ENCODE results near the gene HEY2. TPM values are rescaled to one million over a fixed set of nuclear protein-coding genes. Genes with fewer than 3 reads are reported as not detected.

Gene HEY2
- total RNA-seq, 1 experiment from 2014 or later = not detected

GRCh38 chr6:125751334-125751916 lies 2.0 kb downstream of the HEY2 start:
- BruUV-seq (replicated peaks) = no TSS peak
- DNase-seq (no peak), ATAC-seq (no peak)
- Histone ChIP-seq H3K9ac (ENCODE audit: low read length) (no peak overlapping the region), H3K4me3 (ENCODE audit: low read length) (no peak overlapping the region), H3K27me3 (ENCODE audit: low read length) (peaks cover 80% of the 10 kb centered on the region), H4K20me1 (ENCODE audit: low read length) (no peaks in the 10 kb centered on the region), H3K4me2 (ENCODE audit: low read length) (no peak overlapping the region), H2AFZ (ENCODE audit: low read length) (no peak overlapping the region), H3K79me2 (ENCODE audit: low read length) (no peaks in the 10 kb centered on the region), H3F3A (ENCODE audit: low read length, unreplicated experiment) (no peaks in the 10 kb centered on the region), H3K9me3 (ENCODE audit: low read length) (no peaks in the 10 kb centered on the region), H3K36me3 (ENCODE audit: low read depth, low read length) (no peaks in the 10 kb centered on the region), H3K9me2 (replicated peaks; ENCODE audit: low read length) (no peaks in the 10 kb centered on the region), H3K27ac (ENCODE audit: low read length) (no peak overlapping the region), H3K4me1 (ENCODE audit: insufficient read depth, low read length) (peaks cover 26% of the 10 kb centered on the region)
- intact Hi-C loops (cut with micrococcal nuclease) = no loop called here
- ChIA-PET POLR2A (ENCODE audit: unreplicated experiment) (no interaction called here), CTCF (no interaction called here)
- TF ChIP-seq, protein P1, sequence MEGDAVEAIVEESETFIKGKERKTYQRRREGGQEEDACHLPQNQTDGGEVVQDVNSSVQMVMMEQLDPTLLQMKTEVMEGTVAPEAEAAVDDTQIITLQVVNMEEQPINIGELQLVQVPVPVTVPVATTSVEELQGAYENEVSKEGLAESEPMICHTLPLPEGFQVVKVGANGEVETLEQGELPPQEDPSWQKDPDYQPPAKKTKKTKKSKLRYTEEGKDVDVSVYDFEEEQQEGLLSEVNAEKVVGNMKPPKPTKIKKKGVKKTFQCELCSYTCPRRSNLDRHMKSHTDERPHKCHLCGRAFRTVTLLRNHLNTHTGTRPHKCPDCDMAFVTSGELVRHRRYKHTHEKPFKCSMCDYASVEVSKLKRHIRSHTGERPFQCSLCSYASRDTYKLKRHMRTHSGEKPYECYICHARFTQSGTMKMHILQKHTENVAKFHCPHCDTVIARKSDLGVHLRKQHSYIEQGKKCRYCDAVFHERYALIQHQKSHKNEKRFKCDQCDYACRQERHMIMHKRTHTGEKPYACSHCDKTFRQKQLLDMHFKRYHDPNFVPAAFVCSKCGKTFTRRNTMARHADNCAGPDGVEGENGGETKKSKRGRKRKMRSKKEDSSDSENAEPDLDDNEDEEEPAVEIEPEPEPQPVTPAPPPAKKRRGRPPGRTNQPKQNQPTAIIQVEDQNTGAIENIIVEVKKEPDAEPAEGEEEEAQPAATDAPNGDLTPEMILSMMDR (conservative IDR thresholded peaks at IDR 0.05; ENCODE audit: low read depth, low read length) = no peak
- no peak for TF ChIP-seq EZH2 (IDR thresholded peaks at IDR 0.05; ENCODE audit: low read length, unreplicated experiment)
- TF ChIP-seq EZH2phosphoT487 (IDR thresholded peaks at IDR 0.05; ENCODE audit: borderline replicate concordance, low read length) = no peak

DNA sequence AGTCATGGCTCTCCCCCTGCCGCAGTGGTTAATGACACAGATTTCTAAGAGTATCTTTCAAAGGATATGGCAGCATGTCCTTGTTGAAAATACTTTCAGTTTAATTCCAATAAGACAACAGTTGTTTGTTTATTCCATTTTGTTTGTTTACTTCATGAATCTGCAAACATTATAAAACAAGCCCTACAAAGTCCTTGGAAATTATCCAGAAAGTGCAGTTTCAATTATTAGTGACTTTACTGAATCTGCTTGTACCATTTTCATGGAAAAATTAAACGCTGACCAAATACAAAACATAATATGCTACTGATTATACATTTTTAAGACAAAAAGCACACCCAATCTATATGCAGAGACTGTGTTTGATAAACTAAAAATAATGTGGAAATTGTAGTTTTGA lies 3.3 kb downstream of the HEY2 start:
- no peaks in the 10 kb centered on the region for H3F3A ChIP-seq (ENCODE audit: low read length, unreplicated experiment)
- no peaks in the 10 kb centered on the region for H3K9me3 ChIP-seq (ENCODE audit: low read length)
- intact Hi-C loops (cut with micrococcal nuclease) = loop anchor here (1.0 kb wide), 2 partner anchors 438 to 599 kb away; partner anchors contain the start of gene TPD52L1
- no peaks in the 10 kb centered on the region for H4K20me1 ChIP-seq (ENCODE audit: low read length)
- no peaks in the 10 kb centered on the region for H3K79me2 ChIP-seq (ENCODE audit: low read length)
- H2AFZ ChIP-seq (ENCODE audit: low read length) = no peak overlapping the region
- POLR2A ChIA-PET (ENCODE audit: unreplicated experiment) = interaction anchor here (0.8 kb wide), 1 partner anchor 551 kb away, joined by 13 read pairs; no protein-coding TSS in a partner anchor
- no peak overlapping the region for H3K4me2 ChIP-seq (ENCODE audit: low read length)
- H3K36me3 ChIP-seq (ENCODE audit: low read depth, low read length) = no peaks in the 10 kb centered on the region
- H3K27me3 ChIP-seq (ENCODE audit: low read length) = peaks cover 79% of the 10 kb centered on the region
- CTCF ChIA-PET = interaction anchor here (1.4 kb wide), 1 partner anchor 442 kb away, joined by 3 read pairs; no protein-coding TSS in a partner anchor
- no peaks in the 10 kb centered on the region for H3K9me2 ChIP-seq (replicated peaks; ENCODE audit: low read length)
- no peak overlapping the region for H3K27ac ChIP-seq (ENCODE audit: low read length)
- TF ChIP-seq EZH2phosphoT487 (IDR thresholded peaks at IDR 0.05; ENCODE audit: borderline replicate concordance, low read length) = no peak
- TF ChIP-seq, protein P1 (conservative IDR thresholded peaks at IDR 0.05; ENCODE audit: low read depth, low read length) = no peak
- peak; percentile 27 for TF ChIP-seq EZH2 (IDR thresholded peaks at IDR 0.05; ENCODE audit: low read length, unreplicated experiment)
- ATAC-seq (no peak), DNase-seq (no peak)
- no TSS peak for BruUV-seq (replicated peaks)
- no peak overlapping the region for H3K9ac ChIP-seq (ENCODE audit: low read length)
- H3K4me3 ChIP-seq (ENCODE audit: low read length) = no peak overlapping the region
- H3K4me1 ChIP-seq (ENCODE audit: insufficient read depth, low read length) = peaks cover 20% of the 10 kb centered on the region

Data from PC-3 (cell line).